WTC11 (cell line): ENCODE results near the gene NAA40.

Source experiments
- CREB1 ChIP-seq: sonication (generic); formaldehyde crosslinking; IDR thresholded peaks from 2 replicates; pipeline ENCODE4 v1.8.0; 2023; ENCODE audit warnings: mild to moderate bottlenecking, missing genetic modification reagents
- CTCF ChIP-seq: fragments of 200-600 bp; IDR thresholded peaks from 2 replicates; pipeline ENCODE4 v1.8.0; 2022; ENCODE audit warnings: antibody characterized with exemption
- FOXK1 ChIP-seq: sonication (generic); formaldehyde crosslinking; IDR thresholded peaks from 2 replicates; pipeline ENCODE4 v1.8.0; 2022; ENCODE audit warnings: mild to moderate bottlenecking, moderate library complexity, missing genetic modification reagents
- FOXP1 ChIP-seq: sonication (generic); formaldehyde crosslinking; IDR thresholded peaks from 2 replicates; pipeline ENCODE4 v1.8.0; 2022; ENCODE audit warnings: missing genetic modification reagents, mild to moderate bottlenecking, moderate library complexity, borderline replicate concordance
- GABPB1 ChIP-seq: sonication (generic); formaldehyde crosslinking; IDR thresholded peaks from 2 replicates; pipeline ENCODE4 v1.8.1; 2023; ENCODE audit warnings: mild to moderate bottlenecking, missing genetic modification reagents
- KAT7 ChIP-seq: sonication (generic); formaldehyde crosslinking; IDR thresholded peaks from 2 replicates; pipeline ENCODE4 v1.8.1; 2023; ENCODE audit warnings: missing genetic modification reagents, mild to moderate bottlenecking, borderline replicate concordance
- PREB ChIP-seq: sonication (generic); formaldehyde crosslinking; IDR thresholded peaks from 2 replicates; pipeline ENCODE4 v1.8.1; 2022; ENCODE audit warnings: mild to moderate bottlenecking, missing genetic modification reagents, moderate library complexity, borderline replicate concordance
- TEAD4 ChIP-seq: sonication (generic); formaldehyde crosslinking; IDR thresholded peaks from 2 replicates; pipeline ENCODE4 v1.8.0; 2022; ENCODE audit warnings: mild to moderate bottlenecking, missing genetic modification reagents
- ZNF121 ChIP-seq: sonication (generic); formaldehyde crosslinking; IDR thresholded peaks from 2 replicates; pipeline ENCODE4 v1.8.0; 2023; ENCODE audit warnings: missing genetic modification reagents
- ZNF512 ChIP-seq: sonication (generic); formaldehyde crosslinking; IDR thresholded peaks from 2 replicates; pipeline ENCODE4 v1.8.1; 2022; ENCODE audit warnings: missing genetic modification reagents, borderline replicate concordance
- ZNF671 ChIP-seq: fragments of 250-450 bp; sonication (Bioruptor Pico); IDR thresholded peaks from 2 replicates; pipeline ENCODE4 v1.8.0; 2021; ENCODE audit warnings: mild to moderate bottlenecking

GRCh38 chr11:63923319-63923718 lies 15.5 kb upstream of the NAA40 start:
- TF ChIP-seq CTCF (no peak), CREB1 (CRISPR knock-in tag) (no peak), GABPB1 (no peak), PREB (CRISPR knock-in tag) (no peak), KAT7 (no peak), ZNF671 (CRISPR knock-in tag) (no peak), ZNF121 (CRISPR knock-in tag) (no peak), FOXK1 (no peak), FOXP1 (CRISPR knock-in tag) (no peak), ZNF512 (CRISPR knock-in tag) (no peak), TEAD4 (CRISPR knock-in tag) (no peak)
